Immature natural killer cell (primary cell): Measurements from ENCODE around the gene PIGB. TPM values are rescaled to one million over a fixed set of nuclear protein-coding genes. Genes with fewer than 3 reads are reported as not detected.
"Not testable (repeated sequence)": the region's sequence is repeated elsewhere in the genome, so short reads cannot be mapped to it uniquely, and the experiment has no call there.

Experiments used
- DNase-seq, 3 donors: peaks; one replicate each; pipeline ENCODE4 v3.0.0; 2022; ENCODE audit warnings: mixed read lengths in 1 of 3
- H3K27ac Mint-ChIP-seq, 6 donors: one replicate each; pipeline ENCODE4 v1.8.0; 2020; ENCODE audit warnings: mixed read lengths in 6 of 6, mild to moderate bottlenecking in 5 of 6, inconsistent platforms in 4 of 6, moderate library complexity in 3 of 6
- H3K27me3 Mint-ChIP-seq, 3 donors: one replicate each; pipeline ENCODE4 v1.8.0; 2020 to 2021; ENCODE audit warnings: low read depth in 3 of 3, mild to moderate bottlenecking in 3 of 3, mixed read lengths in 3 of 3, moderate library complexity in 3 of 3, inconsistent platforms in 1 of 3
- H3K36me3 Mint-ChIP-seq, 3 donors: one replicate each; pipeline ENCODE4 v1.8.0; 2020; ENCODE audit warnings: mixed read lengths in 3 of 3, inconsistent platforms in 2 of 3, mild to moderate bottlenecking in 2 of 3
- H3K4me1 Mint-ChIP-seq, 2 donors: one replicate each; pipeline ENCODE4 v1.8.0; 2020; ENCODE audit warnings: inconsistent platforms in 2 of 2, mild to moderate bottlenecking in 2 of 2, mixed read lengths in 2 of 2, moderate library complexity in 1 of 2
- H3K4me3 Mint-ChIP-seq, 5 donors: one replicate each; pipeline ENCODE4 v1.8.0; 2020; ENCODE audit warnings: mild to moderate bottlenecking in 5 of 5, mixed read lengths in 5 of 5, inconsistent platforms in 3 of 5, moderate library complexity in 3 of 5
- H3K9me3 Mint-ChIP-seq, 6 donors: one replicate each; pipeline ENCODE4 v1.8.0; 2020; ENCODE audit warnings: mild to moderate bottlenecking in 6 of 6, mixed read lengths in 6 of 6, inconsistent platforms in 4 of 6, moderate library complexity in 3 of 6
- polyA plus RNA-seq, 3 donors: library from polyadenylated mRNA; unstranded; fragments of 300-500 nt; fragmentation: Illumina TruSeq; gene quantifications; one replicate each; pipeline ENCODE4 v1.2.3, GENCODE V29; 2021

PIGB gene
- 10 to 100 TPM in 2 of 3 donors, 1 to 10 TPM in 1; 5.9 to 28.4 (median 19.7) TPM for polyA plus RNA-seq

DNA sequence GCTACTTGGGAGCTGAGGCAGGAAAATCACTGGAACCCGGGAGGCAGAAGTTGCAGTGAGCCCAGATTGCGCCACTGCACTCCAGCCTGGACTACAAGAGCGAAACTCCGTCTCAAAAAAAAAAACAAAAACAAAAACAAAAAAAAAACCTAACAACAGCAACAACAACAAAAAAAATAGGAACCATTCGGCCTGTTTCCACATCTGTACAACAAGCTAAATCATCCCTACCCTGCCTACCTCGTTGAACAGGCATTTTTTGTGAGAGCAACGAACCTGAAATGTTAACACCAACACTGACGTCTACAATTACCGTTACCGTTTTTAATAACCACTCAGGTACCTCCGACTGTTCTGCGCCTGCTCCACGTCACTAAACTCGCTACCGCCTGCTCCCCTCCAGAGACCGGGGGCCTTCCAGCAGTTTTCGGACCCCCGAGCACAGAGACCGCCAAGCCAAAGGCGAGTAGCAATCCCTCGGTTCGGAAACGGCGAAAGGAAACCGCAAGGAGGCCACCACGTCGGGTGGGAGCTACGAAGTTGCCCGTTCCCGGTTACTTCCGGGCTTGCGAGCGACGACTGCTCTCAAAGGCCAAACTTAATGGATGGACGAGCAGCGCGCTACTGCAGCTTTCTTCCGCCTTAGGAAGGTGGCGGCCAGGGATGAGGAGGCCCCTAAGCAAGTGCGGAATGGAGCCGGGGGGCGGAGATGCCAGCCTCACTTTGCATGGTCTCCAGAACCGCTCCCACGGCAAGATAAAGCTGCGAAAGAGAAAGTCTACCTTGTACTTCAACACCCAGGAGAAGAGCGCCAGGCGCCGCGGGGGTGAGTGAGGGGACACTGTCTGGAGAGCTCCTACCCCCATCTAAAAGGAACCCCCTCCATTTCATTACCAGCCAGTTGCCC lies at the start of gene PIGB, which contains the start of gene PIGBOS1:
PIGB (plus strand) TSS at position 635 of the 907 bp plus-strand sequence; CDS start at position 664, 29 bp downstream.
PIGBOS1 (minus strand) TSS at position 536 of the 907 bp plus-strand sequence. CDS start 1,331 bp downstream, outside the sequence.
- peaks cover 7 to 9% (median 7%) of the 10 kb centered on the region in 3 donors for H3K36me3 Mint-ChIP-seq
- DNase-seq = peak; percentile 85 to 86 (median 86)
- no peaks in the 10 kb centered on the region for H3K9me3 Mint-ChIP-seq
- peak within 1 kb of the TSS; percentile 98 to 100 (median 99) for H3K27ac Mint-ChIP-seq
- peak within 1 kb of the TSS; percentile 99 to 100 (median 100) for H3K4me3 Mint-ChIP-seq
- H3K27me3 Mint-ChIP-seq = peaks cover 7 to 11% (median 7%) of the 10 kb centered on the region in 3 donors
- peaks cover 59 to 90% of the 10 kb centered on the region in 2 donors for H3K4me1 Mint-ChIP-seq

- no peak for DNase-seq
- peaks cover 0 to 9% (median 2%) of the 10 kb centered on the region in 3 donors for H3K27me3 Mint-ChIP-seq
- peaks cover 12 to 27% (median 12%) of the 10 kb centered on the region in 3 donors for H3K36me3 Mint-ChIP-seq
- peak overlapping the region; percentile 95 to 99 (median 98) for H3K27ac Mint-ChIP-seq
- peaks cover 88 to 96% of the 10 kb centered on the region in 2 donors for H3K4me1 Mint-ChIP-seq
- no peaks in the 10 kb centered on the region for H3K9me3 Mint-ChIP-seq
- peak overlapping the region in 1 of 5 donors; percentile 41 for H3K4me3 Mint-ChIP-seq
Measured at GRCh38 chr15:55270291-55270690, 48.7 kb upstream of the PIGB start.

- no peak for DNase-seq
- Mint-ChIP-seq H3K27ac (peak overlapping the region; percentile 95 to 99 (median 98)), H3K27me3 (peaks cover 0 to 10% (median 2%) of the 10 kb centered on the region in 3 donors), H3K9me3 (no peaks in the 10 kb centered on the region), H3K36me3 (peaks cover 0 to 13% (median 8%) of the 10 kb centered on the region in 3 donors), H3K4me1 (peaks cover 88 to 96% of the 10 kb centered on the region in 2 donors), H3K4me3 (peak overlapping the region in 4 of 5 donors; percentile 76 to 88 (median 81))
Measured at GRCh38 chr15:55276324-55276723, 42.7 kb upstream of the PIGB start.

DNA sequence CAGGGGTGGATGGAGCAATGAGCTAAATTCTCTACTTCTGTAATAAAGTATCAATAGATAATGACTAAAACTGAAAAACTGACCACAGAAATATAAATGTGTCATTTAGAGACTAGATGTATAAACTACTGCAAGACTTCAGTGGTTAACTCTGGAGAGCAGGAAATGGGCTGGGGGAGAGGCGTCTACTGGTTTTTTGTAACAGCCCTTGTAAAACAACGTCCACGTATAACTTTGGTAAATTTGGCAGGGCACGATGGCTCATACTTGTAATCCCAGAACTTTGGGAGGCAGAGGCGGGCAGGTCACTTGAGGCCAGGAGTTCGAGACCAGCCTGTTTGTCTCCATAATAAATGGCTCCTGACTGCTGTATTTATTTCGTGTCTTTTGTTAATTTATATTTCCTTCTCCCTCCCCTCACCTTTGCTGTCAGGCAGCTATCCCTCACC lies 41.9 kb upstream of the PIGB start:
- H3K4me3 Mint-ChIP-seq = peak overlapping the region; percentile 76 to 88 (median 80)
- DNase-seq = peak; percentile 75 to 80 (median 76)
- peaks cover 89 to 96% of the 10 kb centered on the region in 2 donors for H3K4me1 Mint-ChIP-seq
- H3K9me3 Mint-ChIP-seq = no peaks in the 10 kb centered on the region
- peaks cover 0 to 10% (median 2%) of the 10 kb centered on the region in 3 donors for H3K27me3 Mint-ChIP-seq
- H3K27ac Mint-ChIP-seq = peak overlapping the region; percentile 95 to 99 (median 98)
- peaks cover 0 to 13% (median 8%) of the 10 kb centered on the region in 3 donors for H3K36me3 Mint-ChIP-seq

DNA sequence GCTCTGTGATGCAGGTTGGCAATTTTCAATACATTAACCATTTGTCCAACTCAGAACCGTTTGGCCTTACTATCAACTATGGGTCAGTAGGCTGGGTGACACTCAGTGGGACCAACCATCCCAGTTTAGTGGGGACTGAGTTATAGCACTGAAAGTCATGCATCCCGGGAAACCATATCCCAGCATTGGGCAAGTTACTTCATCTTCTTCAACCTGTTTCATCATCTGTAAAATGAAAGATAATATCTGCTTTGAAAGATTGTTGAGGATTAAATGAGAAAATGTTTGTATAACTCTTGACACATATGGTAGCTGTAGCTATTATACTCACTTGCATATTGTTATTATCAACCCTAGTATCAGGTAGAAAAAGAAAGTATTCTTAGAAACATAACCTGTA lies 41.3 kb upstream of the PIGB start:
- DNase-seq = no peak
- H3K27me3 Mint-ChIP-seq = peaks cover 0 to 10% (median 2%) of the 10 kb centered on the region in 3 donors
- H3K36me3 Mint-ChIP-seq = peaks cover 0 to 11% (median 8%) of the 10 kb centered on the region in 3 donors
- peak overlapping the region; percentile 76 to 88 (median 80) for H3K4me3 Mint-ChIP-seq
- H3K9me3 Mint-ChIP-seq = no peaks in the 10 kb centered on the region
- peaks cover 90 to 96% of the 10 kb centered on the region in 2 donors for H3K4me1 Mint-ChIP-seq
- peak overlapping the region; percentile 95 to 99 (median 98) for H3K27ac Mint-ChIP-seq

- DNase-seq = no peak
- Mint-ChIP-seq H3K4me3 (peak overlapping the region; percentile 75 to 89 (median 80)), H3K36me3 (peaks cover 0 to under 1% (median 0%) of the 10 kb centered on the region in 3 donors), H3K27me3 (peaks cover 0 to 8% (median 2%) of the 10 kb centered on the region in 3 donors), H3K4me1 (peaks cover 93 to 96% of the 10 kb centered on the region in 2 donors), H3K9me3 (no peaks in the 10 kb centered on the region), H3K27ac (peak overlapping the region; percentile 95 to 99 (median 98))
Measured at GRCh38 chr15:55279100-55279745, 39.8 kb upstream of the PIGB start.

DNA sequence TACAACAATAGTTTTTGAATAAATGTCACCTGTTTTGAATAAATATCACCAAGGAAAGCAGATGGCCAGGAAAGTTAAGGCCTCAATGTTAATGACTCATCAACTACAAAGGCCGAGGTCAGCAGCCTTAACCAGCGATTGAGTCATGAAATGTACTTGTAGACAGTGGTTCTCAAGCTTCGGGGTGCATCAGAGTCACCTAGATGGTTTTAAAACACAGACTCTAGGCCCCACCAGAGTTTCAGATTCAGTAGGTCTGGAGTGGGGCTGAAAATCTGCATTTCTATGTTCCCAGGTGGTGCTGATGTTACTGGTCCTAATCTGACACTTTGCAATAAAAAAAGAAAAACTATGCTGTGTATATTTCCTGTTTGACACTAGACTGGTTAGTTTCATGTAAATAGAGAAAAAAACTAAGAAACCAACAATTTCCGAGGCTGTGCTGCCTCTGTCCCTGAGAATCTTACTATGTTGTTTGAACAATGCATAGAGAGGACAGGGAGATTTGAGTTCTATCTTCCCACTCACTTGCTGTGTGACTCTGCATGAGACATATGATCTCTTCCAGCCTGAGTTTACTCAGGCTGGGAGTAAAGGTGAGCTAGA lies 39.2 kb upstream of the PIGB start:
- H3K9me3 Mint-ChIP-seq = no peaks in the 10 kb centered on the region
- peak; percentile 63 to 71 (median 67) for DNase-seq
- no peaks in the 10 kb centered on the region for H3K36me3 Mint-ChIP-seq
- peak overlapping the region; percentile 95 to 99 (median 98) for H3K27ac Mint-ChIP-seq
- peak overlapping the region; percentile 75 to 89 (median 80) for H3K4me3 Mint-ChIP-seq
- peaks cover 0 to 8% (median 2%) of the 10 kb centered on the region in 3 donors for H3K27me3 Mint-ChIP-seq
- peaks cover 99 to 100% of the 10 kb centered on the region in 2 donors for H3K4me1 Mint-ChIP-seq

DNA sequence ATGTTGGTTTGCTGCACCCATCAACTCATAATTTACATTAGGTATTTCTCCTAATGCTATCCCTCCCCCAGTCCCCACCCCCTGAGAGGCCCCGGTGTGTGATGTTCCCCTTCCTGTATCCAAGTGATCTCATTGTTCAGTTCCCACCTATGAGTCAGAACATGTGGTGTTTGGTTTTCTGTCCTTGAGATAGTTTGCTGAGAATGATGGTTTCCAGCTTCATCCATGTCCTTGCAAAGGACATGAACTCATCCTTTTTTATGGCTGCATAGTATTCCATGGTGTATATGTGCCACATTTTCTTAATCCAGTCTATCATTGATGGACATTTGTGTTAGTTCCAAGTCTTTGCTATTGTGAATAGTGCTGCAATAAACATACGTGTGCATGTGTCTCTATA lies 38.4 kb upstream of the PIGB start:
- H3K27me3 Mint-ChIP-seq = not testable (repeated sequence)

DNA sequence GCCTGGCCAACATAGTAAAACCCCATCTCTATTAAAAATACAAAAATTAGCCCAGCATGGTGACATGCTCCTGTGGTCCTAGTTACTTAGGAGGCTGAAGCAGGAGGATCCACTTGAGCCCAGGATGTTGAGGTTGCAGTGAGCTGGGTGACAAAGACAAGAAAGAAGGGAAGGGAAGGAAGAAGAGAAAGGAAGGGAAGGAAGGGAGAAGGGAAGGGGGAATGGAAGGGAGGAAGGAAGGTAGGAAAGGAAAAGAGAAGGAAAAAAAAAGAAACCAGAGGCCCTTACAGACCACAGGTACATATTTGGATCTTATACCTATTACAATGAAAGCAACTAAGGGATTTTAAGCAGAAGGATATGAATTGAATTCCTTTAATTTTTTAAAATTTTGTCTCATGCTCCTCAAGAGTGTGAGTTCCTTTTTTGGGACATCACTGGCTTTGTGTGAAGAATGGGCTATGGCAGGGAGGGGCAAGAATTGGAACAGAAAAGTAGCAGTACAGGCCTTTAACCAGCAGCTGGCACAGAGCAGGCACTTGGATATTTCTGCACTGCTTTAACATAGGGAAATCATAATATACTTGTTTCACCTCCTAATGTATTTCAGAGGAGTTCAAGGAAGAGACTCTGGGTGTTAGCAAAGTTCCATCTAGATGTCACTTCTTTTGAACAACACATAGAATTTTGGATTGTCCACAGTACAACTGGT lies 37.3 kb upstream of the PIGB start:
- Mint-ChIP-seq H3K9me3 (no peaks in the 10 kb centered on the region), H3K36me3 (peaks cover 3 to 7% (median 5%) of the 10 kb centered on the region in 3 donors), H3K27ac (peak overlapping the region; percentile 95 to 99 (median 98)), H3K27me3 (peaks cover 2 to 9% (median 3%) of the 10 kb centered on the region in 3 donors), H3K4me1 (peaks cover 100% of the 10 kb centered on the region in 2 donors), H3K4me3 (peak overlapping the region; percentile 76 to 89 (median 85))
- no peak for DNase-seq

More for the DNA sequence above, 38.4 kb upstream of the PIGB start:
- peak overlapping the region in 4 of 5 donors; percentile 31 to 89 (median 77) for H3K4me3 Mint-ChIP-seq
- peak overlapping the region; percentile 95 to 99 (median 98) for H3K27ac Mint-ChIP-seq
- H3K36me3 Mint-ChIP-seq, H3K9me3 Mint-ChIP-seq: not testable (repeated sequence)
- H3K4me1 Mint-ChIP-seq = peaks cover 99 to 100% of the 10 kb centered on the region in 2 donors
- peak in 1 of 3 donors; percentile 24 for DNase-seq

DNA sequence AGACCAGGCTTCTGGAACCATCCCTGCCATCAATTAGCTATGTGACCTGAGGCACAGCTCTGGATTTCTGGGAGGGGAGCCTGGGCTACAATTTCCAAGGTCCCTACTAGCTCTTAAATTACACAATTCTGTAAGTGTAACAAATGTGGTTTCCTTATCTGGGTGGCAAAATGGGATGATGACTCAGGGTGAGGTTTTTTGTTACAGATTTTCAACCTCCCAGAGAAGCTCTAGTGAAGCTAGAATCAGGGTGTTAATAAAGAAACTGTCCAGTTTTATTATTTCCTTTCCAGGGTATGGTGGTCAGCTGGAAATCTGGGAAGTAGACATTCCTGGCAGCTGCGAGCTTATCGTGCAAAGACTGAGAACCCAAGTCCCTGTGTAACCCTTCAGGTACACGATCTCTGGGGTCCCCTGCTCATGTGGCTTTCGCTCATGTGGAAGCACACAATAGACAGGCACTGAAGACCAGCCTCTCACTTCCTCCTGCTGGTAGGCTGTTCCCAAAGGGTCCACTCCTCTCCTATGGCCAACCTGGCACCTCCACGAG lies 36.7 kb upstream of the PIGB start:
- H3K27me3 Mint-ChIP-seq = peaks cover 0 to 4% (median 3%) of the 10 kb centered on the region in 3 donors
- H3K4me3 Mint-ChIP-seq = peak overlapping the region; percentile 76 to 89 (median 85)

DNA sequence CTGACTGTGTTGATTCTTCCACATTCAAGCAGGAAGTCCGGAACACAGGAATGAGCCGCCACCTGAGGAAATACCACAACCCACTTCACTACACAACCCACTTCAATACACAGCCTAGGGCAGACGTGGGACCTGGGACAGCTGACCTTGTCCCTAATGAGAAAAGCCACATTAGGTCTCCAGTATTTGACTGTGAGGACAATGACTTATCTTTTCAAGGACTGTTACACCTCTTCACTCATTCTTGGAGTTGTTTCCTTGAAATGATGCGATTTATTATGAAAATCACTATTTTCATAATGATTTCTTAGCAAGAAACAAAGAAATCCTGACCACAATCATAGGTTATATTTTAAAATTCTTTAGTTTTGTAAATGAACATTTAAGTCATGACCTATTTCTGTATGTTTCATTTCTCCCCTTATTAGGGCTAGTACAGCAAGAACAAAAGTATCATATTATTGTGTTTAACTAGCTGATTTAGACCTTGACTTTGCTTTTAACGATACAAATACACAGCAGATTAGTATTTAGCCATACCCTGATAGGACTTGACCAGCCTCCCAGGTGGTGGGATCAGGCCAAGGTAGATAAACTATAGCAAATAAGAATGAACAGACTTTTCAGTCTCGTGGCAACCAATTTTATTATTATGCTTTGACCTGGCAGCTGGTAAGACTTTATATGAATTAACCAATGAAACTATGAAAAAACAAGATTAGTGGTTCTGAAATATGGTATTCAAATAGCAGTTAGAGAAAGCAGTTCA lies 35.5 kb upstream of the PIGB start:
- H3K4me1 Mint-ChIP-seq = peaks cover 98 to 100% of the 10 kb centered on the region in 2 donors
- H3K4me3 Mint-ChIP-seq = peak overlapping the region; percentile 76 to 89 (median 85)
- H3K36me3 Mint-ChIP-seq = peaks cover 3 to 8% (median 5%) of the 10 kb centered on the region in 3 donors
- peaks cover 0 to 7% (median 3%) of the 10 kb centered on the region in 3 donors for H3K27me3 Mint-ChIP-seq
- DNase-seq = no peak
- H3K27ac Mint-ChIP-seq = peak overlapping the region; percentile 95 to 99 (median 98)
- no peaks in the 10 kb centered on the region for H3K9me3 Mint-ChIP-seq

More for the DNA sequence above, 36.7 kb upstream of the PIGB start:
- H3K27ac Mint-ChIP-seq = peak overlapping the region; percentile 95 to 99 (median 98)
- H3K36me3 Mint-ChIP-seq = peaks cover 3 to 8% (median 5%) of the 10 kb centered on the region in 3 donors
- no peaks in the 10 kb centered on the region for H3K9me3 Mint-ChIP-seq
- H3K4me1 Mint-ChIP-seq = peaks cover 98 to 100% of the 10 kb centered on the region in 2 donors
- peak; percentile 64 to 68 (median 65) for DNase-seq
